Neutrophil (primary cell): ENCODE measurements around the gene FGF22.

Experiments
- H3K27ac ChIP-seq: fragments of 200-600 bp; sonication (generic); 2 replicates; pipeline ENCODE4 v1.5.1; 2016; ENCODE audit warnings: mild to moderate bottlenecking, moderate library complexity
- H3K27me3 ChIP-seq: fragments of 200-600 bp; sonication (generic); 2 replicates; pipeline ENCODE4 v1.6.0; 2016; ENCODE audit warnings: mild to moderate bottlenecking
- H3K36me3 ChIP-seq: fragments of 200-600 bp; sonication (generic); 2 replicates; pipeline ENCODE4 v1.5.1; 2017
- H3K4me1 ChIP-seq, 2 experiments: fragments of 200-600 bp in 1 of 2; sonication (generic) in 1 of 2; 1 replicate in 1 of 2; 2 replicates in 1 of 2; pipeline versions ENCODE4 v1.5.1 to v1.6.1; 2013 to 2016; ENCODE audit warnings: low read depth in 1 of 2, low read length in 1 of 2, mild to moderate bottlenecking in 1 of 2, moderate library complexity in 1 of 2; ENCODE audit not compliant: control insufficient read depth in 1 of 2, insufficient read depth in 1 of 2
- H3K4me3 ChIP-seq, 2 experiments: fragments of 200-600 bp in 1 of 2; sonication (generic) in 1 of 2; 1 replicate in 1 of 2; 2 replicates in 1 of 2; pipeline ENCODE4 v1.5.1; 2013 to 2016; ENCODE audit warnings: low read depth in 1 of 2, low read length in 1 of 2, mild to moderate bottlenecking in 1 of 2, moderate library complexity in 1 of 2
- H3K9me3 ChIP-seq: fragments of 200-600 bp; sonication (generic); 2 replicates; pipeline ENCODE4 v1.5.1; 2016
- TF ChIP-seq, protein P1 (sequence below): fragments of 200-600 bp; sonication (generic); IDR thresholded peaks from 2 replicates; pipeline ENCODE4 v1.5.1; 2016; ENCODE audit warnings: antibody characterized with exemption

The FGF22 gene

GRCh38 chr19:647566-648284 lies 8.0 kb downstream of the FGF22 start:
- H3K27ac ChIP-seq = no peak overlapping the region
- H3K9me3 ChIP-seq = no peaks in the 10 kb centered on the region
- H3K4me3 ChIP-seq = no peak overlapping the region
- H3K4me1 ChIP-seq = no peaks in the 10 kb centered on the region
- peaks cover 81% of the 10 kb centered on the region for H3K36me3 ChIP-seq
- no peaks in the 10 kb centered on the region for H3K27me3 ChIP-seq
- TF ChIP-seq, protein P1, sequence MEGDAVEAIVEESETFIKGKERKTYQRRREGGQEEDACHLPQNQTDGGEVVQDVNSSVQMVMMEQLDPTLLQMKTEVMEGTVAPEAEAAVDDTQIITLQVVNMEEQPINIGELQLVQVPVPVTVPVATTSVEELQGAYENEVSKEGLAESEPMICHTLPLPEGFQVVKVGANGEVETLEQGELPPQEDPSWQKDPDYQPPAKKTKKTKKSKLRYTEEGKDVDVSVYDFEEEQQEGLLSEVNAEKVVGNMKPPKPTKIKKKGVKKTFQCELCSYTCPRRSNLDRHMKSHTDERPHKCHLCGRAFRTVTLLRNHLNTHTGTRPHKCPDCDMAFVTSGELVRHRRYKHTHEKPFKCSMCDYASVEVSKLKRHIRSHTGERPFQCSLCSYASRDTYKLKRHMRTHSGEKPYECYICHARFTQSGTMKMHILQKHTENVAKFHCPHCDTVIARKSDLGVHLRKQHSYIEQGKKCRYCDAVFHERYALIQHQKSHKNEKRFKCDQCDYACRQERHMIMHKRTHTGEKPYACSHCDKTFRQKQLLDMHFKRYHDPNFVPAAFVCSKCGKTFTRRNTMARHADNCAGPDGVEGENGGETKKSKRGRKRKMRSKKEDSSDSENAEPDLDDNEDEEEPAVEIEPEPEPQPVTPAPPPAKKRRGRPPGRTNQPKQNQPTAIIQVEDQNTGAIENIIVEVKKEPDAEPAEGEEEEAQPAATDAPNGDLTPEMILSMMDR = no peak

- TF ChIP-seq, protein P1 = no peak
- Histone ChIP-seq H3K4me1 (no peaks in the 10 kb centered on the region), H3K27me3 (no peaks in the 10 kb centered on the region), H3K36me3 (peaks cover 87% of the 10 kb centered on the region), H3K9me3 (no peaks in the 10 kb centered on the region), H3K27ac (no peak overlapping the region), H3K4me3 (no peak overlapping the region)
These were observed 8.6 kb downstream of the FGF22 start for GRCh38 chr19:648305-648704.

DNA sequence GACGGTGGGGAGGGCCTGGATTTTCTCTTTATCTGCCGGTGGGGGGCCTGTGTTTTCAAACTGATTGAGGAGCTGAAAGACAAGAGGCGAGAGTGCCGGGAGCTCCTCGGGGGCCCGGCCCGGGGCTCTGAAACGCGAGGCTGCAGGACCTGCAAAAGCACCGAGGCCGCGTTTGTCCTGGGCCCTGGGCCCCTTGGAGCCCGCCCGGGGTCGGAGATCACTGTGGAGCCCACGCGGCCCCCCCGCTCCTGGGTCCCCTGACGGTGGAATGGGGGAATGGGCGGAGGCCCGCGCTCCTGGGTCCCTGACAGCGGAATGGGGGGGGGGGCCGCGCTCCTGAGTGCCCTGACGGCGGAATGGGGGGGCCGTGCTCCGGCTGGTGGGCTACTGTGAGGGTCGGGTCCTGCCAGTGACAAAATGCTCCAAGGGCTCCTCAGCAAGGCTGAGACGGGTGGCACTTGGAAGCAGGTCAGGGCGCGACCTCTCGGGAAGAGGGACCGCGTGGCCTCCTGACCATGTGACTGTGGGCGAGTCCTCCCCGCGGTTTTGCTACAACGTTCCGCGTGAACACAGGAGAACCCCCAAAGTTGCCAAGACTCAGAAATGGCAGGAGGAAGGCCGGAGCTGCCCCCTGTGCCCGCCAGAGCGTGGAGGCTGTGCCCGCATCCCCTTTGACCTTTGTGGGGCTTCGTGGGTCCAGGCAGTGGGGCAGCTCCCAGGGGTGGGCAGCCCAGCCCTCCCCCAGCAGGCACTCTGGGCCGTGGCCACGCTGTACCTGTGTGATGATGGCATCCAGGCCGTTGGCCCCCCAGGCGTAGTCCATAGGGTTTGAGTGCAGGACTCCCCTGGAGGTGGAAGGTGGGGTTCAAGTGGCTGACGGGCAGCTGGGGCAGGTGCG lies 9.5 kb downstream of the FGF22 start:
- TF ChIP-seq, protein P1 = no peak
- Histone ChIP-seq H3K4me1 (no peaks in the 10 kb centered on the region), H3K4me3 (no peak overlapping the region), H3K27me3 (no peaks in the 10 kb centered on the region), H3K9me3 (no peaks in the 10 kb centered on the region), H3K36me3 (peaks cover 95% of the 10 kb centered on the region), H3K27ac (no peak overlapping the region)

- H3K36me3 ChIP-seq = peaks cover 88% of the 10 kb centered on the region
- no peak overlapping the region for H3K27ac ChIP-seq
- H3K9me3 ChIP-seq = no peaks in the 10 kb centered on the region
- no peaks in the 10 kb centered on the region for H3K4me1 ChIP-seq
- H3K27me3 ChIP-seq = no peaks in the 10 kb centered on the region
- H3K4me3 ChIP-seq = no peak overlapping the region
- TF ChIP-seq, protein P1 = no peak
These were observed 10.4 kb downstream of the FGF22 start for GRCh38 chr19:650121-650520.

DNA sequence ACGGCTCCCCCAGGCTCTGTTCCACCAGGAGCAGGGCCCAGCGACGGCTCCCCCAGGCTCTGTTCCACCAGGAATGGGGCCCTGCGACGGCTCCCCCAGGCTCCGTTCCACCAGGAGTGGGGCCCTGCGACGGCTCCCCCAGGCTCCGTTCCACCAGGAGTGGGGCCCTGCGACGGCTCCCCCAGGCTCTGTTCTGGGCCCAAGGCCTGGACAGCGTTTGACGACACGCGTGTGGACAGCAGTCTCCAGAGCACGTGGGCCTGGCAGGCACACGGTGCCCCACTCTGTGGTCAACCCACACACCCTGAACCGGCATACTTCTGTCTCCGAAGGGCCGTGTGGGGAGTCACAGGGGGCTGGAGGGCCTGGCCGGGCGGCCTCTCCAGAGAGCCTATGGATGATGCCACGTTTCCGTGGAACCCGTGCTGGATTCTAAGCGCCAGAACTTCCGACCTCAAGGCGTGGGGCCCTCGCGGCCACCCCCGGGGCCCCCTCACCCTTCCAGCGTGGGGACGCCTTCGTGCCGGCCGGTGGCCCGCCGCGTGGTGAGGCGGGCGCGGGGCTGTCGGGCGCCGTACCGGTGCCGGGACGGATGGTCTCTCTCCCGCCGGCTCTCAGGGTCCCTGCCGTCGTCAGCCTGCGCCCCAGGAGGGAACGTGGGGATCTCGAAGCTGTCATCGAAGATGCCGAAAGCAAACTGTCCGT lies 11.6 kb downstream of the FGF22 start:
- no peaks in the 10 kb centered on the region for H3K27me3 ChIP-seq
- peaks cover 82% of the 10 kb centered on the region for H3K36me3 ChIP-seq
- no peaks in the 10 kb centered on the region for H3K9me3 ChIP-seq
- H3K4me1 ChIP-seq = no peaks in the 10 kb centered on the region
- H3K27ac ChIP-seq = no peak overlapping the region
- no peak overlapping the region for H3K4me3 ChIP-seq
- TF ChIP-seq, protein P1 = no peak
